HCT116 (cell line): ENCODE data around the gene PCLO. TPM values are rescaled to one million over a fixed set of nuclear protein-coding genes. Genes with fewer than 3 reads are reported as not detected.

Source experiments
- ATAC-seq: fragments of 200-7000 bp; cut with Tn5 transposase; 2 replicates; pipeline ENCODE4 v1.9.1; 2020; ENCODE audit warnings: mild to moderate bottlenecking, moderate library complexity
- BruUV-seq: library from RNA; stranded (reverse); fragments of 400-500 nt; replicated peaks from 2 replicates; lab custom pipeline; 2021; lab: Mats Ljungman, UMichigan
- CTCF ChIA-PET: fragments of 300-600 bp; sonication (Branson Sonifier 250); formaldehyde crosslinking; loops from one replicate; lab custom pipeline; 2021; ENCODE audit warnings: antibody characterized with exemption; lab: Charles Lee
- POLR2A ChIA-PET: fragments of 300-600, 350-600 bp; sonication (Branson Sonifier 250); formaldehyde crosslinking; loops from one replicate; lab custom pipeline; 2021; ENCODE audit warnings: antibody characterized with exemption; lab: Charles Lee
- RAD21 ChIA-PET, 2 experiments: fragments of 300-600 bp; sonication (Branson Sonifier 250); formaldehyde crosslinking; loops; one replicate each; lab custom pipeline; 2023; ENCODE audit warnings: low total read pairs in 2 of 2; ENCODE audit not compliant: uncharacterized antibody in 2 of 2, unreplicated experiment in 2 of 2, low non-redundant PET in 1 of 2; lab: Charles Lee
- DNase-seq: peaks from one replicate; pipeline ENCODE4 v3.0.0-alpha.2; 2010; ENCODE audit warnings: low read depth, low spot score
- H2AFZ ChIP-seq: fragments of 200-600 bp; shearing (Covaris generic), sonication (generic); 2 replicates; pipeline ENCODE4 v1.6.1; 2017; ENCODE audit warnings: low read depth, mixed run types, mixed read lengths, antibody characterized with exemption, low read length; ENCODE audit not compliant: poor library complexity, severe bottlenecking
- H3K27ac ChIP-seq: 2 replicates; pipeline ENCODE4 v1.5.1; 2012; ENCODE audit warnings: low read depth, low read length
- H3K27me3 ChIP-seq: fragments of 200-600 bp; sonication (generic); 2 replicates; pipeline ENCODE4 v1.6.1; 2016; ENCODE audit warnings: mixed run types, low read length, mixed read lengths; ENCODE audit not compliant: insufficient read depth
- H3K36me3 ChIP-seq, 2 experiments: fragments of 200-500 bp in 1 of 2; fragments of 200-600 bp in 1 of 2; sonication (Bioruptor generic) in 1 of 2; sonication (generic) in 1 of 2; 2 replicates each; pipeline versions ENCODE4 v1.5.1 to v1.6.1; 2014 to 2016; ENCODE audit warnings: low read length in 2 of 2, inconsistent platforms in 1 of 2, mixed read lengths in 1 of 2, mixed run types in 1 of 2; ENCODE audit not compliant: insufficient read depth in 2 of 2, control insufficient read depth in 1 of 2
- H3K4me1 ChIP-seq, 2 experiments: fragments of 200-600 bp in 1 of 2; sonication (generic) in 1 of 2; 2 replicates each; pipeline versions ENCODE4 v1.5.1 to v1.6.1; 2012 to 2017; ENCODE audit warnings: low read length in 2 of 2, inconsistent platforms in 1 of 2, mild to moderate bottlenecking in 1 of 2, mixed read lengths in 1 of 2, mixed run types in 1 of 2, moderate library complexity in 1 of 2; ENCODE audit not compliant: insufficient read depth in 2 of 2, control insufficient read depth in 1 of 2
- H3K4me2 ChIP-seq: fragments of 200-600 bp; sonication (generic); 2 replicates; pipeline ENCODE4 v1.6.1; 2017; ENCODE audit warnings: mixed run types, low read length, mixed read lengths
- H3K4me3 ChIP-seq, 2 experiments: fragments of 200-600 bp in 1 of 2; sonication (generic) in 1 of 2; replicated peaks in 1 of 2; 2 replicates each; pipeline ENCODE4 v1.5.1; 2011 to 2016; ENCODE audit warnings: low read length in 2 of 2, control low read depth in 1 of 2, low read depth in 1 of 2, mild to moderate bottlenecking in 1 of 2, mixed read lengths in 1 of 2, mixed run types in 1 of 2
- H3K79me2 ChIP-seq: fragments of 200-600 bp; sonication (generic); 2 replicates; pipeline ENCODE4 v1.6.1; 2017; ENCODE audit warnings: mild to moderate bottlenecking, mixed run types, low read length, moderate library complexity, mixed read lengths; ENCODE audit not compliant: insufficient read depth
- H3K9ac ChIP-seq: fragments of 200-600 bp; sonication (generic); 2 replicates; pipeline ENCODE4 v1.6.1; 2016; ENCODE audit warnings: low read length, mixed read lengths
- H3K9me2 ChIP-seq: fragments of 200-600 bp; sonication (generic), shearing (Covaris generic); 2 replicates; pipeline ENCODE4 v1.6.1; 2017; ENCODE audit warnings: mixed run types, mild to moderate bottlenecking, moderate library complexity; ENCODE audit not compliant: insufficient read depth
- H3K9me3 ChIP-seq, 2 experiments: fragments of 200-500 bp in 1 of 2; fragments of 200-600 bp in 1 of 2; sonication (Bioruptor generic) in 1 of 2; sonication (generic) in 1 of 2; 2 replicates each; pipeline ENCODE4 v1.6.1; 2014 to 2017; ENCODE audit warnings: low read length in 2 of 2, mixed read lengths in 2 of 2, inconsistent platforms in 1 of 2, low read depth in 1 of 2, mild to moderate bottlenecking in 1 of 2, mixed run types in 1 of 2, moderate library complexity in 1 of 2; ENCODE audit not compliant: control insufficient read depth in 1 of 2, insufficient read depth in 1 of 2
- H4K20me1 ChIP-seq: fragments of 200-600 bp; sonication (generic), shearing (Covaris generic); 2 replicates; pipeline ENCODE4 v1.6.1; 2017; ENCODE audit warnings: mixed run types, mild to moderate bottlenecking, moderate library complexity; ENCODE audit not compliant: insufficient read depth
- CEBPB ChIP-seq: IDR thresholded peaks from 2 replicates; pipeline ENCODE4 v1.6.1; 2012; ENCODE audit warnings: low read depth
- EGR1 ChIP-seq: IDR thresholded peaks from 2 replicates; pipeline ENCODE4 v1.6.1; 2012; ENCODE audit warnings: low read depth
- ELF1 ChIP-seq: IDR thresholded peaks from 2 replicates; pipeline ENCODE4 v1.6.1; 2012; ENCODE audit warnings: low read depth, borderline replicate concordance
- EZH2 ChIP-seq: fragments of 200-600 bp; sonication (generic); IDR thresholded peaks from 2 replicates; pipeline ENCODE4 v1.6.1; 2017; ENCODE audit warnings: antibody characterized with exemption, mixed run types
- EZH2phosphoT487 ChIP-seq: fragments of 200-600 bp; IDR thresholded peaks from 2 replicates; pipeline ENCODE4 v1.6.1; 2018; ENCODE audit warnings: antibody characterized with exemption, borderline replicate concordance
- FOSL1 ChIP-seq: IDR thresholded peaks from 2 replicates; pipeline ENCODE4 v1.6.1; 2012; ENCODE audit warnings: low read depth
- JUND ChIP-seq: IDR thresholded peaks from 2 replicates; pipeline ENCODE4 v1.6.1; 2012
- MAX ChIP-seq: IDR thresholded peaks from 2 replicates; pipeline ENCODE4 v1.6.1; 2012
- POLR2AphosphoS5 ChIP-seq: IDR thresholded peaks from 2 replicates; pipeline ENCODE4 v1.6.1; 2011; ENCODE audit warnings: mild to moderate bottlenecking, low read depth, low read length, moderate library complexity
- SIN3A ChIP-seq: IDR thresholded peaks from 2 replicates; pipeline ENCODE4 v1.6.1; 2012; ENCODE audit warnings: low read depth
- SP1 ChIP-seq: IDR thresholded peaks from 2 replicates; pipeline ENCODE4 v1.6.1; 2012; ENCODE audit warnings: low read depth
- TCF7L2 ChIP-seq: IDR thresholded peaks from 2 replicates; pipeline ENCODE4 v1.7.0; 2011; ENCODE audit warnings: borderline replicate concordance, inconsistent platforms; ENCODE audit not compliant: insufficient read depth, insufficient read length; ENCODE audit errors: extremely low read depth
- ZNF274 ChIP-seq: fragments of 200-500 bp; sonication (Bioruptor generic); IDR thresholded peaks from 2 replicates; pipeline ENCODE4 v1.6.1; 2014; ENCODE audit warnings: mild to moderate bottlenecking, low read depth, low read length, inconsistent platforms
- intact Hi-C: fragments of 100-400 bp; cut with micrococcal nuclease; formaldehyde crosslinking; loops from 2 replicates; pipeline ENCODE4 v1.10.0; 2022
- total RNA-seq: library from RNA; stranded (reverse); gene quantifications from one replicate; pipeline ENCODE4 v1.2.1, GENCODE V29; 2021; ENCODE audit not compliant: unreplicated experiment
- TF ChIP-seq, protein P1 (sequence below), 3 experiments: fragments of 200-600 bp in 1 of 3; sonication (generic) in 1 of 3; IDR thresholded peaks in 2 of 3; conservative IDR thresholded peaks in 1 of 3; 2 replicates each; pipeline ENCODE4 v1.5.1; 2012 to 2017; ENCODE audit warnings: low read depth in 2 of 3, low read length in 2 of 3, antibody characterized with exemption in 1 of 3, borderline replicate concordance in 1 of 3, control low read depth in 1 of 3, mild to moderate bottlenecking in 1 of 3, mixed read lengths in 1 of 3, mixed run types in 1 of 3, moderate library complexity in 1 of 3; ENCODE audit not compliant: insufficient read depth in 1 of 3
- TF ChIP-seq, protein P2 (sequence below): IDR thresholded peaks from 2 replicates; pipeline ENCODE4 v1.6.1; 2011; ENCODE audit warnings: mild to moderate bottlenecking, low read length, moderate library complexity; ENCODE audit not compliant: insufficient replicate concordance; ENCODE audit errors: extremely low read depth

PCLO gene
- total RNA-seq, 1 experiment from 2014 or later, result 2.4 TPM

DNA sequence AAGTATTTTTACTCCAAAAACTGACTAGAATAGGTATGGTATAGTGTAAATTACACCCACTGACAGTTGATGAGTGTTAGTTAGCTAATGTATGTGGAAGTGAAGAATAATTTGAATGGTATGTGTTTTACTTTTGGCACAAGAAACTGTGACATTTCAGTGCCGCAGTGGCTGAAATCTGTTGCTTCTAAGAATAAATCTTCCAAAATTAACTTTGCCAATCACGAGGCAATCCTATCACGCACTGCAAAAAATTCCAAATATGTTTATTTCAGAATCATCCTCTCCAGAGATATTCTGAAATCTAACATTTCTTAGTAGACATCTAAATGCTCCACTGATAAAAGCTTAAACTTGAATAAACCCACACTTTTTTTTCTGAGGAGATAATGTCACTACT lies 61.2 kb downstream of the PCLO start (continued):
- TF ChIP-seq, protein P1, sequence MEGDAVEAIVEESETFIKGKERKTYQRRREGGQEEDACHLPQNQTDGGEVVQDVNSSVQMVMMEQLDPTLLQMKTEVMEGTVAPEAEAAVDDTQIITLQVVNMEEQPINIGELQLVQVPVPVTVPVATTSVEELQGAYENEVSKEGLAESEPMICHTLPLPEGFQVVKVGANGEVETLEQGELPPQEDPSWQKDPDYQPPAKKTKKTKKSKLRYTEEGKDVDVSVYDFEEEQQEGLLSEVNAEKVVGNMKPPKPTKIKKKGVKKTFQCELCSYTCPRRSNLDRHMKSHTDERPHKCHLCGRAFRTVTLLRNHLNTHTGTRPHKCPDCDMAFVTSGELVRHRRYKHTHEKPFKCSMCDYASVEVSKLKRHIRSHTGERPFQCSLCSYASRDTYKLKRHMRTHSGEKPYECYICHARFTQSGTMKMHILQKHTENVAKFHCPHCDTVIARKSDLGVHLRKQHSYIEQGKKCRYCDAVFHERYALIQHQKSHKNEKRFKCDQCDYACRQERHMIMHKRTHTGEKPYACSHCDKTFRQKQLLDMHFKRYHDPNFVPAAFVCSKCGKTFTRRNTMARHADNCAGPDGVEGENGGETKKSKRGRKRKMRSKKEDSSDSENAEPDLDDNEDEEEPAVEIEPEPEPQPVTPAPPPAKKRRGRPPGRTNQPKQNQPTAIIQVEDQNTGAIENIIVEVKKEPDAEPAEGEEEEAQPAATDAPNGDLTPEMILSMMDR (IDR thresholded peaks at IDR 0.05 in 2 of 3, conservative IDR thresholded peaks at IDR 0.05 in 1 of 3; ENCODE audit: borderline replicate concordance in 1 of 3, insufficient read depth in 1 of 3, low read depth in 2 of 3, low read length in 2 of 3), result no peak
- TF ChIP-seq, all 23 proteins: peak for 0

DNA sequence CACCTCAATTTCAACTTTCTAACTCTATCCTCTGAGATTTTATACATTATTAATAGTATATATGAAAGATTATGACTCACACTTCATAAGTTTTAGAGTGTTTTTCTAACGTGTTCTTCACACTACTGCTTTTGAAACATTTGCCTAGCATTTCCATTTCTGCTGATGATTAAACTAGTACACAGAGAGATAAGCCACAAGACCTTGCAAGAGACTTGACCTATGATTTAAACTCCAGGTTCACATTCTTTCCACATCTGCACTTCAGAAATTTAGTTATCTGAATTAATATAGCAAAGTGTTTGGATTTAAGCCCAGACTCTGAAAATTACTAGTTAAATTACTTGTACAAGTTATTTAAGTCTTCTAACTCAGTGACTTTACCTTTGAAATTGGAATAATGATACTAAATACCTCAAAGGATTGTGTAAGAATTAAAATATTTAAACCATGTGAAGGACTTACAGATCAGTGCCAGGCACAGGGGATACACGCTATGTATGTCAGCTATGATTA lies 66.6 kb downstream of the PCLO start:
- POLR2A ChIA-PET, result no interaction called here
- intact Hi-C loops, result no loop called here

More for the DNA sequence above, 66.6 kb downstream of the PCLO start:
- no peak overlapping the region for H3K9ac ChIP-seq
- no TSS peak for BruUV-seq
- H2AFZ ChIP-seq, result no peak overlapping the region
- TF ChIP-seq EZH2, result no peak
- TF ChIP-seq, protein P2, sequence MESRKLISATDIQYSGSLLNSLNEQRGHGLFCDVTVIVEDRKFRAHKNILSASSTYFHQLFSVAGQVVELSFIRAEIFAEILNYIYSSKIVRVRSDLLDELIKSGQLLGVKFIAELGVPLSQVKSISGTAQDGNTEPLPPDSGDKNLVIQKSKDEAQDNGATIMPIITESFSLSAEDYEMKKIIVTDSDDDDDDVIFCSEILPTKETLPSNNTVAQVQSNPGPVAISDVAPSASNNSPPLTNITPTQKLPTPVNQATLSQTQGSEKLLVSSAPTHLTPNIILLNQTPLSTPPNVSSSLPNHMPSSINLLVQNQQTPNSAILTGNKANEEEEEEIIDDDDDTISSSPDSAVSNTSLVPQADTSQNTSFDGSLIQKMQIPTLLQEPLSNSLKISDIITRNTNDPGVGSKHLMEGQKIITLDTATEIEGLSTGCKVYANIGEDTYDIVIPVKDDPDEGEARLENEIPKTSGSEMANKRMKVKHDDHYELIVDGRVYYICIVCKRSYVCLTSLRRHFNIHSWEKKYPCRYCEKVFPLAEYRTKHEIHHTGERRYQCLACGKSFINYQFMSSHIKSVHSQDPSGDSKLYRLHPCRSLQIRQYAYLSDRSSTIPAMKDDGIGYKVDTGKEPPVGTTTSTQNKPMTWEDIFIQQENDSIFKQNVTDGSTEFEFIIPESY, result no peak
- no peak for TF ChIP-seq SP1
- TF ChIP-seq JUND, result no peak
- no peak for TF ChIP-seq CEBPB
- no peak for TF ChIP-seq TCF7L2
- TF ChIP-seq SIN3A, result no peak
- no peak for TF ChIP-seq EGR1
- TF ChIP-seq EZH2phosphoT487, result no peak
- TF ChIP-seq POLR2AphosphoS5, result no peak
- TF ChIP-seq, protein P1 (IDR thresholded peaks at IDR 0.05 in 2 of 3, conservative IDR thresholded peaks at IDR 0.05 in 1 of 3; ENCODE audit: borderline replicate concordance in 1 of 3, insufficient read depth in 1 of 3, low read depth in 2 of 3, low read length in 2 of 3), result no peak
- no peak for TF ChIP-seq ZNF274
- TF ChIP-seq FOSL1, result no peak
- no peak for TF ChIP-seq ELF1
- no peak for TF ChIP-seq MAX
- H3K4me1 ChIP-seq, result no peaks in the 10 kb centered on the region
- no peaks in the 10 kb centered on the region for H4K20me1 ChIP-seq
- H3K36me3 ChIP-seq, result no peaks in the 10 kb centered on the region
- no peaks in the 10 kb centered on the region for H3K9me2 ChIP-seq
- H3K4me3 ChIP-seq, result no peak overlapping the region
- no peak overlapping the region for H3K27ac ChIP-seq
- ATAC-seq (no peak), DNase-seq (no peak)
- ChIA-PET RAD21 (no interaction called here), CTCF (no interaction called here)
- no peaks in the 10 kb centered on the region for H3K27me3 ChIP-seq
- H3K4me2 ChIP-seq, result no peak overlapping the region
- H3K9me3 ChIP-seq, result no peaks in the 10 kb centered on the region
- H3K79me2 ChIP-seq, result no peaks in the 10 kb centered on the region
